HCT116 (cell line): Measurements from ENCODE around the gene PHF21A. TPM values are rescaled to one million over a fixed set of nuclear protein-coding genes. Genes with fewer than 3 reads are reported as not detected.

Experiments
- ATAC-seq: fragments of 200-7000 bp; cut with Tn5 transposase; 2 replicates; pipeline ENCODE4 v1.9.1; 2020; ENCODE audit warnings: mild to moderate bottlenecking, moderate library complexity
- BruUV-seq: library from RNA; stranded (reverse); fragments of 400-500 nt; replicated peaks from 2 replicates; lab custom pipeline; 2021; lab: Mats Ljungman, UMichigan
- CTCF ChIA-PET: fragments of 300-600 bp; sonication (Branson Sonifier 250); formaldehyde crosslinking; loops from one replicate; lab custom pipeline; 2021; ENCODE audit warnings: antibody characterized with exemption; lab: Charles Lee
- POLR2A ChIA-PET: fragments of 300-600, 350-600 bp; sonication (Branson Sonifier 250); formaldehyde crosslinking; loops from one replicate; lab custom pipeline; 2021; ENCODE audit warnings: antibody characterized with exemption; lab: Charles Lee
- RAD21 ChIA-PET, 2 experiments: fragments of 300-600 bp; sonication (Branson Sonifier 250); formaldehyde crosslinking; loops; one replicate each; lab custom pipeline; 2023; ENCODE audit warnings: low total read pairs in 2 of 2; ENCODE audit not compliant: uncharacterized antibody in 2 of 2, unreplicated experiment in 2 of 2, low non-redundant PET in 1 of 2; lab: Charles Lee
- DNase-seq: peaks from one replicate; pipeline ENCODE4 v3.0.0-alpha.2; 2010; ENCODE audit warnings: low read depth, low spot score
- H2AFZ ChIP-seq: fragments of 200-600 bp; shearing (Covaris generic), sonication (generic); 2 replicates; pipeline ENCODE4 v1.6.1; 2017; ENCODE audit warnings: low read depth, mixed run types, mixed read lengths, antibody characterized with exemption, low read length; ENCODE audit not compliant: poor library complexity, severe bottlenecking
- H3K27ac ChIP-seq: 2 replicates; pipeline ENCODE4 v1.5.1; 2012; ENCODE audit warnings: low read depth, low read length
- H3K27me3 ChIP-seq: fragments of 200-600 bp; sonication (generic); 2 replicates; pipeline ENCODE4 v1.6.1; 2016; ENCODE audit warnings: mixed run types, low read length, mixed read lengths; ENCODE audit not compliant: insufficient read depth
- H3K36me3 ChIP-seq, 2 experiments: fragments of 200-500 bp in 1 of 2; fragments of 200-600 bp in 1 of 2; sonication (Bioruptor generic) in 1 of 2; sonication (generic) in 1 of 2; 2 replicates each; pipeline versions ENCODE4 v1.5.1 to v1.6.1; 2014 to 2016; ENCODE audit warnings: low read length in 2 of 2, inconsistent platforms in 1 of 2, mixed read lengths in 1 of 2, mixed run types in 1 of 2; ENCODE audit not compliant: insufficient read depth in 2 of 2, control insufficient read depth in 1 of 2
- H3K4me1 ChIP-seq, 2 experiments: fragments of 200-600 bp in 1 of 2; sonication (generic) in 1 of 2; 2 replicates each; pipeline versions ENCODE4 v1.5.1 to v1.6.1; 2012 to 2017; ENCODE audit warnings: low read length in 2 of 2, inconsistent platforms in 1 of 2, mild to moderate bottlenecking in 1 of 2, mixed read lengths in 1 of 2, mixed run types in 1 of 2, moderate library complexity in 1 of 2; ENCODE audit not compliant: insufficient read depth in 2 of 2, control insufficient read depth in 1 of 2
- H3K4me2 ChIP-seq: fragments of 200-600 bp; sonication (generic); 2 replicates; pipeline ENCODE4 v1.6.1; 2017; ENCODE audit warnings: mixed run types, low read length, mixed read lengths
- H3K4me3 ChIP-seq, 2 experiments: fragments of 200-600 bp in 1 of 2; sonication (generic) in 1 of 2; replicated peaks in 1 of 2; 2 replicates each; pipeline ENCODE4 v1.5.1; 2011 to 2016; ENCODE audit warnings: low read length in 2 of 2, control low read depth in 1 of 2, low read depth in 1 of 2, mild to moderate bottlenecking in 1 of 2, mixed read lengths in 1 of 2, mixed run types in 1 of 2
- H3K79me2 ChIP-seq: fragments of 200-600 bp; sonication (generic); 2 replicates; pipeline ENCODE4 v1.6.1; 2017; ENCODE audit warnings: mild to moderate bottlenecking, mixed run types, low read length, moderate library complexity, mixed read lengths; ENCODE audit not compliant: insufficient read depth
- H3K9ac ChIP-seq: fragments of 200-600 bp; sonication (generic); 2 replicates; pipeline ENCODE4 v1.6.1; 2016; ENCODE audit warnings: low read length, mixed read lengths
- H3K9me2 ChIP-seq: fragments of 200-600 bp; sonication (generic), shearing (Covaris generic); 2 replicates; pipeline ENCODE4 v1.6.1; 2017; ENCODE audit warnings: mixed run types, mild to moderate bottlenecking, moderate library complexity; ENCODE audit not compliant: insufficient read depth
- H3K9me3 ChIP-seq, 2 experiments: fragments of 200-500 bp in 1 of 2; fragments of 200-600 bp in 1 of 2; sonication (Bioruptor generic) in 1 of 2; sonication (generic) in 1 of 2; 2 replicates each; pipeline ENCODE4 v1.6.1; 2014 to 2017; ENCODE audit warnings: low read length in 2 of 2, mixed read lengths in 2 of 2, inconsistent platforms in 1 of 2, low read depth in 1 of 2, mild to moderate bottlenecking in 1 of 2, mixed run types in 1 of 2, moderate library complexity in 1 of 2; ENCODE audit not compliant: control insufficient read depth in 1 of 2, insufficient read depth in 1 of 2
- H4K20me1 ChIP-seq: fragments of 200-600 bp; sonication (generic), shearing (Covaris generic); 2 replicates; pipeline ENCODE4 v1.6.1; 2017; ENCODE audit warnings: mixed run types, mild to moderate bottlenecking, moderate library complexity; ENCODE audit not compliant: insufficient read depth
- EGR1 ChIP-seq: IDR thresholded peaks from 2 replicates; pipeline ENCODE4 v1.6.1; 2012; ENCODE audit warnings: low read depth
- FOSL1 ChIP-seq: IDR thresholded peaks from 2 replicates; pipeline ENCODE4 v1.6.1; 2012; ENCODE audit warnings: low read depth
- POLR2A ChIP-seq: IDR thresholded peaks from 2 replicates; pipeline ENCODE4 v1.7.0; 2011; ENCODE audit warnings: borderline replicate concordance; ENCODE audit not compliant: insufficient read depth, insufficient read length; ENCODE audit errors: extremely low read depth
- SIN3A ChIP-seq: IDR thresholded peaks from 2 replicates; pipeline ENCODE4 v1.6.1; 2012; ENCODE audit warnings: low read depth
- TCF7L2 ChIP-seq: IDR thresholded peaks from 2 replicates; pipeline ENCODE4 v1.7.0; 2011; ENCODE audit warnings: borderline replicate concordance, inconsistent platforms; ENCODE audit not compliant: insufficient read depth, insufficient read length; ENCODE audit errors: extremely low read depth
- YY1 ChIP-seq: IDR thresholded peaks from 2 replicates; pipeline ENCODE4 v1.6.1; 2011; ENCODE audit warnings: low read length, low read depth, moderate library complexity, mild to moderate bottlenecking; ENCODE audit not compliant: insufficient replicate concordance; ENCODE audit errors: extremely low read depth
- ZFX ChIP-seq: fragments of 450-650 bp; IDR thresholded peaks from 2 replicates; pipeline ENCODE4 v1.6.1; 2017
- ZNF274 ChIP-seq: fragments of 200-500 bp; sonication (Bioruptor generic); IDR thresholded peaks from 2 replicates; pipeline ENCODE4 v1.6.1; 2014; ENCODE audit warnings: mild to moderate bottlenecking, low read depth, low read length, inconsistent platforms
- intact Hi-C: fragments of 100-400 bp; cut with micrococcal nuclease; formaldehyde crosslinking; loops from 2 replicates; pipeline ENCODE4 v1.10.0; 2022
- total RNA-seq: library from RNA; stranded (reverse); gene quantifications from one replicate; pipeline ENCODE4 v1.2.1, GENCODE V29; 2021; ENCODE audit not compliant: unreplicated experiment
- TF ChIP-seq, protein P1 (sequence below): IDR thresholded peaks from 2 replicates; pipeline ENCODE4 v1.6.1; 2011; ENCODE audit warnings: mild to moderate bottlenecking, low read length, moderate library complexity; ENCODE audit not compliant: insufficient replicate concordance; ENCODE audit errors: extremely low read depth
- TF ChIP-seq, protein P2 (sequence below), 3 experiments: fragments of 200-600 bp in 1 of 3; sonication (generic) in 1 of 3; IDR thresholded peaks in 2 of 3; conservative IDR thresholded peaks in 1 of 3; 2 replicates each; pipeline ENCODE4 v1.5.1; 2012 to 2017; ENCODE audit warnings: low read depth in 2 of 3, low read length in 2 of 3, antibody characterized with exemption in 1 of 3, borderline replicate concordance in 1 of 3, control low read depth in 1 of 3, mild to moderate bottlenecking in 1 of 3, mixed read lengths in 1 of 3, mixed run types in 1 of 3, moderate library complexity in 1 of 3; ENCODE audit not compliant: insufficient read depth in 1 of 3

Gene PHF21A
- total RNA-seq, 1 experiment from 2014 or later = 27.0 TPM

DNA sequence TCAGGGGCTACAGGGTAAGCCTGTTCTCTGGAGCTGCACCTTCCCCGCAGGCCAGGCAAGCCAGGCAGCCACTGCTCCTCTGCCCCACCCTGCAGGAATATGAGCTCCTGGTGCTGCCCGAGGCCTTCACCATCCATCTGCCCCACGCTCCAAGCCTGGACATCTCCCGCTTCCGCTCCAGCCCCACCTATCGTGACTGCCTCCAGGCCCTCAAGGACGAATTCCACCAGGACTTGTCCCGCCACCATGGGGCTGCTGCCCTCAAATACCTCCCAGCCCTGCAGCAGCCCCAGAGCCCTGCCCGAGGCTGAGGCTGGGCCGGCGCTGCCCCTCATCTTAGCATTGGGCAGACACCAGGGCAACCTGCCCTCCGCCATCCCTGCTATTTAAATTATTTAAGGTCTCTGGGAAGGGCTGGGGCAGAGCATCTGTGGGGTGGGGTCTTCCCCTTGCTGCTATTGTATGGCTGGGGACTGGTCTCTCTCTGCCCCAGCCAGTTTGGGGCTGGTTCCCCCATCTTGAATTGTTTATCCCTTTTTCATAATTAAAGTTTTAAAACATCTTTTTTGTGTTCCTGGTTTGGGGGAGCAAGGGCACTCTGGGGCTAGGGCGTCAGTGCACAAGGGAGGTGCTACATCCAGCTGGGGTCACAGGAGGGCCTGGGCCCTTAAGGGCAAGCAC is 192.6 kb downstream of the PHF21A start:
- H3K9me2 ChIP-seq = no peaks in the 10 kb centered on the region
- no peaks in the 10 kb centered on the region for H3K27me3 ChIP-seq
- H3K9ac ChIP-seq = no peak overlapping the region
- POLR2A ChIA-PET = interaction anchor here (1.1 kb wide), 1 partner anchor 11 kb away, joined by 3 read pairs; the partner anchor contains the start of gene PEX16
- no peak overlapping the region for H3K4me2 ChIP-seq
- H4K20me1 ChIP-seq = no peaks in the 10 kb centered on the region
- intact Hi-C loops = no loop called here
- RAD21 ChIA-PET = no interaction called here
- DNase-seq = no peak
- CTCF ChIA-PET = interaction anchor here (1.2 kb wide), 1 partner anchor 36 kb away, joined by 4 read pairs; no protein-coding TSS in a partner anchor
- TF ChIP-seq EGR1 (no peak), SIN3A (no peak), ZNF274 (no peak), YY1 (no peak), TCF7L2 (no peak), ZFX (no peak; the same call in 1 of the 2 replicates), POLR2A (no peak), FOSL1 (no peak)
- TF ChIP-seq, protein P1, sequence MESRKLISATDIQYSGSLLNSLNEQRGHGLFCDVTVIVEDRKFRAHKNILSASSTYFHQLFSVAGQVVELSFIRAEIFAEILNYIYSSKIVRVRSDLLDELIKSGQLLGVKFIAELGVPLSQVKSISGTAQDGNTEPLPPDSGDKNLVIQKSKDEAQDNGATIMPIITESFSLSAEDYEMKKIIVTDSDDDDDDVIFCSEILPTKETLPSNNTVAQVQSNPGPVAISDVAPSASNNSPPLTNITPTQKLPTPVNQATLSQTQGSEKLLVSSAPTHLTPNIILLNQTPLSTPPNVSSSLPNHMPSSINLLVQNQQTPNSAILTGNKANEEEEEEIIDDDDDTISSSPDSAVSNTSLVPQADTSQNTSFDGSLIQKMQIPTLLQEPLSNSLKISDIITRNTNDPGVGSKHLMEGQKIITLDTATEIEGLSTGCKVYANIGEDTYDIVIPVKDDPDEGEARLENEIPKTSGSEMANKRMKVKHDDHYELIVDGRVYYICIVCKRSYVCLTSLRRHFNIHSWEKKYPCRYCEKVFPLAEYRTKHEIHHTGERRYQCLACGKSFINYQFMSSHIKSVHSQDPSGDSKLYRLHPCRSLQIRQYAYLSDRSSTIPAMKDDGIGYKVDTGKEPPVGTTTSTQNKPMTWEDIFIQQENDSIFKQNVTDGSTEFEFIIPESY = no peak
- TF ChIP-seq, protein P2, sequence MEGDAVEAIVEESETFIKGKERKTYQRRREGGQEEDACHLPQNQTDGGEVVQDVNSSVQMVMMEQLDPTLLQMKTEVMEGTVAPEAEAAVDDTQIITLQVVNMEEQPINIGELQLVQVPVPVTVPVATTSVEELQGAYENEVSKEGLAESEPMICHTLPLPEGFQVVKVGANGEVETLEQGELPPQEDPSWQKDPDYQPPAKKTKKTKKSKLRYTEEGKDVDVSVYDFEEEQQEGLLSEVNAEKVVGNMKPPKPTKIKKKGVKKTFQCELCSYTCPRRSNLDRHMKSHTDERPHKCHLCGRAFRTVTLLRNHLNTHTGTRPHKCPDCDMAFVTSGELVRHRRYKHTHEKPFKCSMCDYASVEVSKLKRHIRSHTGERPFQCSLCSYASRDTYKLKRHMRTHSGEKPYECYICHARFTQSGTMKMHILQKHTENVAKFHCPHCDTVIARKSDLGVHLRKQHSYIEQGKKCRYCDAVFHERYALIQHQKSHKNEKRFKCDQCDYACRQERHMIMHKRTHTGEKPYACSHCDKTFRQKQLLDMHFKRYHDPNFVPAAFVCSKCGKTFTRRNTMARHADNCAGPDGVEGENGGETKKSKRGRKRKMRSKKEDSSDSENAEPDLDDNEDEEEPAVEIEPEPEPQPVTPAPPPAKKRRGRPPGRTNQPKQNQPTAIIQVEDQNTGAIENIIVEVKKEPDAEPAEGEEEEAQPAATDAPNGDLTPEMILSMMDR (IDR thresholded peaks at IDR 0.05 in 2 of 3, conservative IDR thresholded peaks at IDR 0.05 in 1 of 3; ENCODE audit: borderline replicate concordance in 1 of 3, insufficient read depth in 1 of 3, low read depth in 2 of 3, low read length in 2 of 3) = no peak
- no peak for ATAC-seq
- peaks cover 7 to 32% of the 10 kb centered on the region in 2 experiments for H3K36me3 ChIP-seq
- no TSS peak for BruUV-seq
- no peak overlapping the region for H2AFZ ChIP-seq
- peaks cover 8% of the 10 kb centered on the region; the same call in 1 of the 2 replicates for H3K79me2 ChIP-seq
- H3K27ac ChIP-seq = no peak overlapping the region
- no peak overlapping the region for H3K4me3 ChIP-seq
- H3K4me1 ChIP-seq = peaks cover 0 to 8% of the 10 kb centered on the region in 2 experiments; a peak in 3 of 4 replicates
- H3K9me3 ChIP-seq = no peaks in the 10 kb centered on the region
